Measurements from ENCODE around the gene SPINDOC.

Gene SPINDOC

DNA sequence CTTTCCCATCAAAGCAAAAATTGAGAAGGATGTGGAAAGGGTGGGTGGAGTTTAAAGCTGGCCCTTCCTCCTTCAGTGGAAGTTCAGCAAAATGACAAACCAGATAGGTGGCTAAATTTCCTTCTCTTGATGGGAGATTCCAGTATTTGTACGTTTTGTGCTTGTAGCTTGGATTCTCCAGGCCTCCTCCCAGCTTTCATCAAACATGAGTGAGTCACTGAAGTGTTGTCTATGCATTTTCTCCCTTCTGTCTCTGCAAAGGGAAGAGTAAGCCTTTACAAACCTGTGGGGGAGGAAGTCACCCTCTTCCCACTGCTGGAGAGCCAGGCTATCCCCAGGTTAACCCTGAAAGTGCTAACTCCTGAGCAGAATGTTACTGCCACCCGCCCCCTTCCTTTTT is 32.0 kb downstream of the SPINDOC start:
- no peak for DNase-seq (ENCODE audit: low read depth)
- TF ChIP-seq CTCF (IDR thresholded peaks at IDR 0.05; ENCODE audit: insufficient read depth, low read depth, low read length, missing control alignments): no peak
- no peak overlapping the region for H3K4me3 ChIP-seq (ENCODE audit: low read depth, low read length)

DNA sequence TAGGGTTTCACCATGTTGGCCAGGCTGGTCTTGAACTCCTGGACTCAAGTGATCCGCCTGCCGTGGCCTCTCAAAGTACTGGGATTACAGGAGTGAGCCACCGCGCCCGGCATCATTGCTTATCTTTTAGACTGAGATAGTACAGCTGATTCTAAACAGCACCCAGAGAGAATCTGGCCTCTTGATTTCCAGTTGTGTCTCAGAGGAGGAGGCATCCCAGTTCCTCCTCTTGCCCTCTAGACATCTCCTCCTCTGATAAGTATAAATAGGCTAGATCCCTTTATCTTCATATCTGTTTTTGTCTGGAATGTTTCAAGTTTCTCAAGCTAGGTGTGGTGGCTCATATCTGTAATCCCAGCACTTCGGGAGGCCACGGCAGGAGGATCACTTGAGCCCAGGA is 32.7 kb downstream of the SPINDOC start:
- no peak overlapping the region for H3K4me3 ChIP-seq (ENCODE audit: low read depth, low read length)
- TF ChIP-seq CTCF (IDR thresholded peaks at IDR 0.05; ENCODE audit: insufficient read depth, low read depth, low read length, missing control alignments): no peak
- DNase-seq (ENCODE audit: low read depth): no peak

DNA sequence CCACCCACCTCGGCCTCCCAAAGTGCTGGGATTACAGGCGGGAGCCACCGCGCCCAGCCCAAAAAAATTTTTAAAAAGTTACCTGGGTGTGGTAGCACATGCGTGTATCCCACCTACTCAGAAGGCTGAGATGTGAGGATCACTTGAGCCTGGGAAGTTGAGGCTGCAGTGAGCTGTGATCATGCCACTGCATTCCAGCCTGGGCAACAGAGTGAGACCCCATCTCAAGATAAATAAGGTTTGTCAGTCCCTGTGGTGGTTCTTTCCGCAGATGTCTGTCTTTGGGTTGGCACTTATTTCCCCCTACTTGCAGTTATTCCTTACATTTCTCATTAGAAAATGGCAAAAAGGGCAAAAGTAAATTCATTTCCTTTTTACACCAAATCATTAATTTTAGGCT is 33.6 kb downstream of the SPINDOC start:
- no peak for DNase-seq (ENCODE audit: low read depth)
- TF ChIP-seq CTCF (IDR thresholded peaks at IDR 0.05; ENCODE audit: insufficient read depth, low read depth, low read length, missing control alignments): no peak
- no peak overlapping the region for H3K4me3 ChIP-seq (ENCODE audit: low read depth, low read length)

- DNase-seq (ENCODE audit: low read depth): no peak
- H3K4me3 ChIP-seq (ENCODE audit: low read depth, low read length): no peak overlapping the region
- TF ChIP-seq CTCF (IDR thresholded peaks at IDR 0.05; ENCODE audit: insufficient read depth, low read depth, low read length, missing control alignments): no peak
These were observed 34.1 kb downstream of the SPINDOC start for GRCh38 chr11:63847363-63847762.

- no peak for DNase-seq (ENCODE audit: low read depth)
- TF ChIP-seq CTCF (IDR thresholded peaks at IDR 0.05; ENCODE audit: insufficient read depth, low read depth, low read length, missing control alignments): no peak
- H3K4me3 ChIP-seq (ENCODE audit: low read depth, low read length): no peak overlapping the region
These were observed 36.4 kb downstream of the SPINDOC start for GRCh38 chr11:63849691-63850090.

GRCh38 chr11:63850920-63851319 is 37.7 kb downstream of the SPINDOC start:
- H3K4me3 ChIP-seq (ENCODE audit: low read depth, low read length): peak overlapping the region; percentile 41
- no peak for DNase-seq (ENCODE audit: low read depth)
- no peak for TF ChIP-seq CTCF (IDR thresholded peaks at IDR 0.05; ENCODE audit: insufficient read depth, low read depth, low read length, missing control alignments)

- DNase-seq (ENCODE audit: low read depth): no peak
- TF ChIP-seq CTCF (IDR thresholded peaks at IDR 0.05; ENCODE audit: insufficient read depth, low read depth, low read length, missing control alignments): no peak
- peak overlapping the region; percentile 41 for H3K4me3 ChIP-seq (ENCODE audit: low read depth, low read length)
These were observed 38.1 kb downstream of the SPINDOC start for GRCh38 chr11:63851364-63851763.
